Measurements from ENCODE around the gene EFHC2. TPM values are rescaled to one million over a fixed set of nuclear protein-coding genes. Genes with fewer than 3 reads are reported as not detected.

Gene EFHC2
- total RNA-seq, 5 donors from 2014 or later (not counting 1 experiment from before 2014, with no cell fraction given) = 1.1 to 3.5 (median 2.0) TPM

DNA sequence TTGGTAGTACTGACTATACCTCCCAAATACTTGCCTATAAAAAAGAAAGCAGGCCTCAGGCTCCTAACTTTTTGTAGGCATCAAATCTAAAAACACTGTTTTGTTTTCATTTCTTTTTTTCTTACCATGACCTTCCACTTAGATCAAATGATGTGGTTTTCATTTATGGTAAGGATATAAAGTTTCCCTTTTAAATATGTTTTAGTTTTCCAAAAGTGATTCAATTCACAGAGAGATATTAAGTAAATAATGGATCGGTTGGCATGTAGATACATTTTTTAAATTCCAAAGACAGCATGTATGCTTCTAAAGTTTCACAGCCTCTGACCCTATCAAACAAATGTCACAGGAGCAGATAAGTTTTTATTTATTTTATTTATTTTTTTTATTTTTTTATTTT, 23.9 kb downstream of the EFHC2 start:
- H3K4me1 Mint-ChIP-seq = peaks cover 3 to 36% (median 15%) of the 10 kb centered on the region in 3 donors
- ChIA-PET CTCF (no interaction called here), POLR2A (no interaction called here)
- DNase-seq (no peak), ATAC-seq (replicated peaks in 1 of 4) (no peak)
- no peak overlapping the region for H3K4me3 Mint-ChIP-seq
- peaks cover 9% of the 10 kb centered on the region for H3K36me3 Mint-ChIP-seq
- H3K9me3 Mint-ChIP-seq = no peaks in the 10 kb centered on the region
- WGBS (ENCODE audit: insufficient coverage) = no CpG with 5 or more reads among the region's 1 CpG
- Histone ChIP-seq H3K4me3 (ENCODE audit: control insufficient read depth in 1 of 2, extremely low read depth in 1 of 2, low read length in 1 of 2) (no peak overlapping the region), H3K9me3 (no peaks in the 10 kb centered on the region), H3K27ac (ENCODE audit: low read length) (no peak overlapping the region), H3K27me3 (replicated peaks in 1 of 2; ENCODE audit: control insufficient read depth in 2 of 2, extremely low read depth in 1 of 2, insufficient read depth in 2 of 2, low read length in 1 of 2) (no peaks in the 10 kb centered on the region), H3K36me3 (ENCODE audit: control insufficient read depth in 2 of 2, extremely low read depth in 1 of 2, insufficient read depth in 1 of 2, low read length in 1 of 2) (no peaks in the 10 kb centered on the region), H3K4me1 (ENCODE audit: control insufficient read depth in 1 of 2, extremely low read depth in 1 of 2, insufficient read depth in 2 of 2, low read length in 2 of 2) (peaks cover 0 to 2% of the 10 kb centered on the region in 2 experiments)
- H3K27ac Mint-ChIP-seq = no peak overlapping the region
- H3K27me3 Mint-ChIP-seq = no peaks in the 10 kb centered on the region

DNA sequence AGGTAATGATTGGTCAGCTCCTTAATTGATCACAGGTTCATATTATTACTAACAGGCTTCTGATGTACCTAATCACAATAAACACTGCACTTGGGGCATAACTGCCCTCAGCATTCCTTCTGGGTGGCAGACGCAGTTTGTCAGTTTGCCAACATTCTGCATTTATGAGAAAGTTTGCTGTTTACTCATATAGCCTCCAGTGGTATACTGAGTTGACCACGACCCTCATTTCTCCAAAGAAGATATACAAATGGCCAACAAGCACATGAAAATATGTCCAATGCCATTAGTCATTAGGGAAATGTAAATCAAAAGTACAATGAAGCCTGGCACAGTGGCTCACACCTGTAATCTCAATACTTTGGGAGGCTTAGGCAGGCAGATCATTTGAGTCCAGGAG, 26.3 kb downstream of the EFHC2 start:
- ATAC-seq (replicated peaks in 1 of 4) (no peak), DNase-seq (no peak)
- Mint-ChIP-seq H3K27ac (no peak overlapping the region), H3K4me1 (peaks cover 22 to 37% (median 23%) of the 10 kb centered on the region in 3 donors), H3K36me3 (peaks cover 9% of the 10 kb centered on the region), H3K27me3 (no peaks in the 10 kb centered on the region), H3K4me3 (no peak overlapping the region), H3K9me3 (no peaks in the 10 kb centered on the region)
- H3K27ac ChIP-seq (ENCODE audit: low read length) = no peak overlapping the region
- peaks cover 2 to 4% of the 10 kb centered on the region in 2 experiments for H3K4me1 ChIP-seq (ENCODE audit: control insufficient read depth in 1 of 2, extremely low read depth in 1 of 2, insufficient read depth in 2 of 2, low read length in 2 of 2)
- no peak overlapping the region for H3K4me3 ChIP-seq (ENCODE audit: control insufficient read depth in 1 of 2, extremely low read depth in 1 of 2, low read length in 1 of 2)
- no peaks in the 10 kb centered on the region for H3K36me3 ChIP-seq (ENCODE audit: control insufficient read depth in 2 of 2, extremely low read depth in 1 of 2, insufficient read depth in 1 of 2, low read length in 1 of 2)
- ChIA-PET CTCF (no interaction called here), POLR2A (no interaction called here)
- no CpG with 5 or more reads among the region's 2 CpGs for WGBS (ENCODE audit: insufficient coverage)
- H3K27me3 ChIP-seq (replicated peaks in 1 of 2; ENCODE audit: control insufficient read depth in 2 of 2, extremely low read depth in 1 of 2, insufficient read depth in 2 of 2, low read length in 1 of 2) = no peaks in the 10 kb centered on the region
- H3K9me3 ChIP-seq = no peaks in the 10 kb centered on the region

DNA sequence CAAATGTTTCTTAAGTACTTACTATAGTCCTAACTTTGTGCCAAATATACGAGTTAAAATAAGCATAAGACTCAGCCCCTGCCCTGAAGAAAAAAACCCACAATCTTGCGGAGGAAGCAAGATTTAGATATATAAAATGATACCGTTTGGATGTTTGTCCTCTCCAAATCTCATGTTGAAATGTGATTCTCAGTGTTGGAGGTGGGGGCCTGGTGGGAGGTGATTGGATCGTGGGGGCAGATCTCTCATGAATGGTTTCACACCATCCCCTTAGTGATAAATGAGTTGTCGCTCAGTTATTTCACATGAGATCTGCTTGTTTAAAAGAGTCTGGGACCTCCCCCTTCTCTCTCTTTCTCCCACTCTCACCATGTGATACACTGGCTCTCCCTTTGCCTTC, 28.7 kb downstream of the EFHC2 start:
- peaks cover 2 to 4% of the 10 kb centered on the region in 2 experiments for H3K4me1 ChIP-seq (ENCODE audit: control insufficient read depth in 1 of 2, extremely low read depth in 1 of 2, insufficient read depth in 2 of 2, low read length in 2 of 2)
- H3K4me1 Mint-ChIP-seq = peaks cover 23 to 37% (median 25%) of the 10 kb centered on the region in 3 donors
- H3K36me3 Mint-ChIP-seq = peaks cover 3% of the 10 kb centered on the region
- no CpG with 5 or more reads among the region's 5 CpGs for WGBS (ENCODE audit: insufficient coverage)
- no peaks in the 10 kb centered on the region for H3K27me3 ChIP-seq (replicated peaks in 1 of 2; ENCODE audit: control insufficient read depth in 2 of 2, extremely low read depth in 1 of 2, insufficient read depth in 2 of 2, low read length in 1 of 2)
- no peaks in the 10 kb centered on the region for H3K9me3 ChIP-seq
- DNase-seq = no peak
- H3K27me3 Mint-ChIP-seq = peaks cover 0 to 4% of the 10 kb centered on the region in 2 donors
- peak overlapping the region; percentile 46 to 69 for H3K27ac Mint-ChIP-seq
- H3K9me3 Mint-ChIP-seq = no peaks in the 10 kb centered on the region
- H3K4me3 ChIP-seq (ENCODE audit: control insufficient read depth in 1 of 2, extremely low read depth in 1 of 2, low read length in 1 of 2) = no peak overlapping the region
- POLR2A ChIA-PET = no interaction called here
- no peak overlapping the region for H3K27ac ChIP-seq (ENCODE audit: low read length)
- ATAC-seq (replicated peaks in 1 of 4) = no peak
- no peak overlapping the region for H3K4me3 Mint-ChIP-seq
- H3K36me3 ChIP-seq (ENCODE audit: control insufficient read depth in 2 of 2, extremely low read depth in 1 of 2, insufficient read depth in 1 of 2, low read length in 1 of 2) = no peaks in the 10 kb centered on the region
- CTCF ChIA-PET = no interaction called here

DNA sequence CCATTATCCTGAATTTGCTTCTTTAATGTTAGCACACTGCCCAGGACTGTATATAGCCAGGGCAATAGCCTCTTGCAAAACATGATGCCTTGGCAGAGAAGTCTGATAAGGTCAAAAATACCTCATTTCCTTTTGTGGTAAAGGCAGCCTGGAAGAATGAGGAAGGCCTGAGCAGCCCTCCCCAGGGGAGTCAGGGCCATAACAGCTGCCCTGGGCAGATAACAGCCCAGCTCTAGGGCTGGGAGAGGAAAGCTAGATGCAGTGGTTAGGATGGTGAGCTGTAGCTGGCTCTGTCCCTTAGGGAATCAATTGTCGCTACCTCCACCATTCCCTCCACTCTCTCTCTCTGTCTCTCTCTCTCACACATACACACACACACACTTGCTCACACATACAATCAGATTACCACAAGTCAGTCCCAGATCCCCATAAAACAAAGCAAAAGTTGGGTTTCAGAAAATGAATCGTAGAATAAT, 29.2 kb downstream of the EFHC2 start:
- WGBS (ENCODE audit: insufficient coverage) = no CpG with 5 or more reads among the region's 2 CpGs
- Mint-ChIP-seq H3K4me3 (no peak overlapping the region), H3K4me1 (peaks cover 23 to 37% (median 25%) of the 10 kb centered on the region in 3 donors), H3K27ac (peak overlapping the region; percentile 46 to 69), H3K36me3 (peaks cover 6% of the 10 kb centered on the region), H3K27me3 (peaks cover 0 to 8% of the 10 kb centered on the region in 2 donors), H3K9me3 (no peaks in the 10 kb centered on the region)
- peak overlapping the region in 1 of 2 donors; percentile 11 for H3K4me3 ChIP-seq (ENCODE audit: control insufficient read depth in 1 of 2, extremely low read depth in 1 of 2, low read length in 1 of 2)
- no peaks in the 10 kb centered on the region for H3K27me3 ChIP-seq (replicated peaks in 1 of 2; ENCODE audit: control insufficient read depth in 2 of 2, extremely low read depth in 1 of 2, insufficient read depth in 2 of 2, low read length in 1 of 2)
- H3K27ac ChIP-seq (ENCODE audit: low read length) = no peak overlapping the region
- H3K9me3 ChIP-seq = no peaks in the 10 kb centered on the region
- H3K36me3 ChIP-seq (ENCODE audit: control insufficient read depth in 2 of 2, extremely low read depth in 1 of 2, insufficient read depth in 1 of 2, low read length in 1 of 2) = no peaks in the 10 kb centered on the region
- DNase-seq (peak in 7 of 35 experiments; percentile 0 to 28 (median 4)), ATAC-seq (replicated peaks in 1 of 4) (peak in 3 of 4 experiments; percentile 41 to 61 (median 51))
- POLR2A ChIA-PET = no interaction called here
- H3K4me1 ChIP-seq (ENCODE audit: control insufficient read depth in 1 of 2, extremely low read depth in 1 of 2, insufficient read depth in 2 of 2, low read length in 2 of 2) = peaks cover 2 to 4% of the 10 kb centered on the region in 2 experiments
- CTCF ChIA-PET = no interaction called here

DNA sequence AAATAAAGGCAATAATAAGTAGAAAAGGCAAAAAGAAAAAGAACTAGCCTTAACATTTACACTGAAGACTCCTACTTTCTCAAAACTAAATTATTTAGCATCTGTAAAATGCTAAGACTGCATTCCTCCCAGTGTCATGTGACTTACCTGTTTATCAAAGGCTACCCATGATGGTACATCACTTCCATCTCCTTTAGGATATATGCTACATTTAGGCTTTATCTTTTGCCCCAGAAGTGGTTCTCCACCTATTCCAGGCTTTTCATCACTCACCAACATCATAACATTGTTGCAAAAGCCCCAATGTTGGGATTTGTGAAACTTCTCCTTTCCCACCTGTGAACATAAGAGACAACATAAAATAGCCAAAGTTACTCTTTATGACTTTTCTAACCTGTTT, 31.1 kb downstream of the EFHC2 start:
- Mint-ChIP-seq H3K27me3 (peaks cover 0 to 8% of the 10 kb centered on the region in 2 donors), H3K27ac (no peak overlapping the region), H3K4me3 (no peak overlapping the region), H3K4me1 (peaks cover 23 to 37% (median 25%) of the 10 kb centered on the region in 3 donors), H3K36me3 (peaks cover 7% of the 10 kb centered on the region), H3K9me3 (no peaks in the 10 kb centered on the region)
- H3K27ac ChIP-seq (ENCODE audit: low read length) = no peak overlapping the region
- CTCF ChIA-PET = no interaction called here
- H3K4me3 ChIP-seq (ENCODE audit: control insufficient read depth in 1 of 2, extremely low read depth in 1 of 2, low read length in 1 of 2) = no peak overlapping the region
- peaks cover 2 to 4% of the 10 kb centered on the region in 2 experiments for H3K4me1 ChIP-seq (ENCODE audit: control insufficient read depth in 1 of 2, extremely low read depth in 1 of 2, insufficient read depth in 2 of 2, low read length in 2 of 2)
- POLR2A ChIA-PET = no interaction called here
- ATAC-seq (replicated peaks in 1 of 4) = no peak
- no peak for DNase-seq
- no peaks in the 10 kb centered on the region for H3K9me3 ChIP-seq
- H3K36me3 ChIP-seq (ENCODE audit: control insufficient read depth in 2 of 2, extremely low read depth in 1 of 2, insufficient read depth in 1 of 2, low read length in 1 of 2) = no peaks in the 10 kb centered on the region
- no peaks in the 10 kb centered on the region for H3K27me3 ChIP-seq (replicated peaks in 1 of 2; ENCODE audit: control insufficient read depth in 2 of 2, extremely low read depth in 1 of 2, insufficient read depth in 2 of 2, low read length in 1 of 2)

DNA sequence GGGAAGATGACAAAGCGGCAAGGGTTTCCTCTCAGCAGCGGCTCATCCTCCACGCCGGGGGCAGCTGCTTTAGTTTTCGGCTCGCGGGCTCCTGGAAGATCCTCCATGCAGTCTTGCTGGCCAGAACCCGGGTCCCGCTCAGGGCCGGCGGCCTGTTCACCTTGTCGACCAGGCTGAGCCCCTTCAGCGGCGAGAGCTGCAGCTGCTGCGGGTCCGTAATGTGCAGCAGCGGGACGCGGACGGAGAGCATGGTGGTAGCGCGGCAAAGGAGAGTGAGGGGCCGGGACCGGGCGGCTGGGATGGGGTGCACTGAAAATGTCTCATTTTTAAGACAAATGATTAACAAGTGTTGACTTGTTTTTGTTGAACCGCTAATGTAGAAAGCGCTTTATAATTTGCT, 33.2 kb downstream of the EFHC2 start:
- Mint-ChIP-seq H3K4me1 (peaks cover 23 to 30% (median 25%) of the 10 kb centered on the region in 3 donors), H3K27ac (no peak overlapping the region), H3K36me3 (peaks cover 5% of the 10 kb centered on the region), H3K9me3 (no peaks in the 10 kb centered on the region), H3K4me3 (no peak overlapping the region), H3K27me3 (peaks cover 0 to 8% of the 10 kb centered on the region in 2 donors)
- no peaks in the 10 kb centered on the region for H3K9me3 ChIP-seq
- no peaks in the 10 kb centered on the region for H3K36me3 ChIP-seq (ENCODE audit: control insufficient read depth in 2 of 2, extremely low read depth in 1 of 2, insufficient read depth in 1 of 2, low read length in 1 of 2)
- WGBS (ENCODE audit: insufficient coverage) = 98% methylated on average over 11 of the region's 27 CpGs
- DNase-seq (no peak), ATAC-seq (replicated peaks in 1 of 4) (no peak)
- H3K4me1 ChIP-seq (ENCODE audit: control insufficient read depth in 1 of 2, extremely low read depth in 1 of 2, insufficient read depth in 2 of 2, low read length in 2 of 2) = peaks cover 2 to 4% of the 10 kb centered on the region in 2 experiments
- ChIA-PET CTCF (no interaction called here), POLR2A (no interaction called here)
- H3K27me3 ChIP-seq (replicated peaks in 1 of 2; ENCODE audit: control insufficient read depth in 2 of 2, extremely low read depth in 1 of 2, insufficient read depth in 2 of 2, low read length in 1 of 2) = no peaks in the 10 kb centered on the region
- no peak overlapping the region for H3K27ac ChIP-seq (ENCODE audit: low read length)
- H3K4me3 ChIP-seq (ENCODE audit: control insufficient read depth in 1 of 2, extremely low read depth in 1 of 2, low read length in 1 of 2) = no peak overlapping the region

DNA sequence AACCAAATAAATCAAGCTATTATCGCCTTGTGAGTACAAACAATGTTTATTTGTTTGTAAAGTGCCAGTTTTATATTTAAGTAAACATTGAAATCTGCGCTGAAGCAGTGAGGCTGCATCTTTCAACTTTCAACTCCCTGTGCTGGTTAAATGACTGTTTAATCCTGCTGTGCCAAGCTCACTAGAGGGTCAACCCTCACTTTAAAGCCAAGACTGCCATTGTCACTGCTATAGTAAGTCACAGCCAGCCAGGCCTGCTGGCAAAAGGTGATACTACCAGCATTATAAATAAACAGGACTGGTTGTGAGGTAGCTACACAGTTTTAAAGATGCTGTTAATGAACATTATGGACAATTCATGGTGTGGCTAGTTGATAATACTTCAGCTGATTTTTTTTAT, 34.6 kb downstream of the EFHC2 start:
- H3K4me3 Mint-ChIP-seq = no peak overlapping the region
- H3K4me3 ChIP-seq (ENCODE audit: control insufficient read depth in 1 of 2, extremely low read depth in 1 of 2, low read length in 1 of 2) = no peak overlapping the region
- no peaks in the 10 kb centered on the region for H3K9me3 ChIP-seq
- no peaks in the 10 kb centered on the region for H3K9me3 Mint-ChIP-seq
- no peaks in the 10 kb centered on the region for H3K36me3 ChIP-seq (ENCODE audit: control insufficient read depth in 2 of 2, extremely low read depth in 1 of 2, insufficient read depth in 1 of 2, low read length in 1 of 2)
- ATAC-seq (replicated peaks in 1 of 4) = no peak
- peaks cover 13 to 18% (median 14%) of the 10 kb centered on the region in 3 donors for H3K4me1 Mint-ChIP-seq
- peaks cover 0 to 2% of the 10 kb centered on the region in 2 experiments for H3K4me1 ChIP-seq (ENCODE audit: control insufficient read depth in 1 of 2, extremely low read depth in 1 of 2, insufficient read depth in 2 of 2, low read length in 2 of 2)
- no CpG with 5 or more reads among the region's 2 CpGs for WGBS (ENCODE audit: insufficient coverage)
- H3K27me3 ChIP-seq (replicated peaks in 1 of 2; ENCODE audit: control insufficient read depth in 2 of 2, extremely low read depth in 1 of 2, insufficient read depth in 2 of 2, low read length in 1 of 2) = no peaks in the 10 kb centered on the region
- ChIA-PET CTCF (no interaction called here), POLR2A (interaction anchor here in 1 of 2 donors (0.6 kb wide), 1 partner anchor 8 kb away, joined by 10 read pairs; no protein-coding TSS in a partner anchor)
- peaks cover 5% of the 10 kb centered on the region for H3K36me3 Mint-ChIP-seq
- DNase-seq = no peak
- H3K27ac Mint-ChIP-seq = no peak overlapping the region
- H3K27ac ChIP-seq (ENCODE audit: low read length) = no peak overlapping the region
- peaks cover 0 to 8% of the 10 kb centered on the region in 2 donors for H3K27me3 Mint-ChIP-seq

Data from T-cell (primary cell).